HepG2 (cell line): ENCODE data around the gene G6PC3. TPM values are rescaled to one million over a fixed set of nuclear protein-coding genes. Genes with fewer than 3 reads are reported as not detected.

ENCODE experiments used
- ATF1 ChIP-seq: IDR thresholded peaks from 2 replicates; pipeline ENCODE4 v1.6.1; 2016; ENCODE audit warnings: mild to moderate bottlenecking, control low read depth
- CHD4 ChIP-seq: fragments of 200-600 bp; sonication (generic); IDR thresholded peaks from 2 replicates; pipeline ENCODE4 v1.7.0; 2017; ENCODE audit warnings: mild to moderate bottlenecking, low read length, borderline replicate concordance
- GMEB2 ChIP-seq: IDR thresholded peaks from 2 replicates; pipeline ENCODE4 v1.6.1; 2016; ENCODE audit warnings: missing biosample characterization, missing genetic modification reagents, low read depth
- HDAC2 ChIP-seq: sonication (generic); formaldehyde crosslinking; IDR thresholded peaks from 2 replicates; pipeline ENCODE4 v1.4.0; 2020; ENCODE audit warnings: missing genetic modification reagents
- HHEX ChIP-seq: IDR thresholded peaks from 2 replicates; pipeline ENCODE4 v1.6.1; 2016; ENCODE audit warnings: control low read depth
- KLF13 ChIP-seq: sonication (generic); formaldehyde crosslinking; IDR thresholded peaks from 2 replicates; pipeline ENCODE4 v1.4.0; 2020; ENCODE audit warnings: mild to moderate bottlenecking, missing genetic modification reagents
- MATR3 ChIP-seq: sonication (generic); formaldehyde crosslinking; IDR thresholded peaks from 2 replicates; pipeline ENCODE4 v1.4.0; 2020; ENCODE audit warnings: missing genetic modification reagents
- MIER2 ChIP-seq: IDR thresholded peaks from 2 replicates; pipeline ENCODE4 v1.6.1; 2016; ENCODE audit warnings: missing biosample characterization, missing genetic modification reagents
- MTF1 ChIP-seq: sonication (generic); formaldehyde crosslinking; IDR thresholded peaks from 2 replicates; pipeline ENCODE4 v1.5.0; 2020; ENCODE audit warnings: missing genetic modification reagents
- PAX8 ChIP-seq: sonication (generic); formaldehyde crosslinking; IDR thresholded peaks from 2 replicates; pipeline ENCODE4 v1.8.0; 2022; ENCODE audit warnings: mild to moderate bottlenecking, missing genetic modification reagents, borderline replicate concordance
- RFX1 ChIP-seq: fragments of 450-650 bp; IDR thresholded peaks from 2 replicates; pipeline ENCODE4 v1.6.1; 2017
- SCMH1 ChIP-seq: sonication (generic); formaldehyde crosslinking; IDR thresholded peaks from 2 replicates; pipeline ENCODE4 v1.9.0; 2021; ENCODE audit warnings: missing genetic modification reagents, mild to moderate bottlenecking, borderline replicate concordance
- STAT5B ChIP-seq: sonication (generic); formaldehyde crosslinking; IDR thresholded peaks from 2 replicates; pipeline ENCODE4 v1.4.0; 2020; ENCODE audit warnings: missing genetic modification reagents
- ZBTB1 ChIP-seq: sonication (generic); formaldehyde crosslinking; IDR thresholded peaks from 2 replicates; pipeline ENCODE4 v1.4.0; 2020; ENCODE audit warnings: missing genetic modification reagents, borderline replicate concordance
- ZBTB21 ChIP-seq: sonication (generic); formaldehyde crosslinking; IDR thresholded peaks from 2 replicates; pipeline ENCODE4 v1.4.0; 2020; ENCODE audit warnings: missing genetic modification reagents
- ZBTB7A ChIP-seq: sonication (generic); formaldehyde crosslinking; IDR thresholded peaks from 2 replicates; pipeline ENCODE4 v1.8.0; 2022; ENCODE audit warnings: mild to moderate bottlenecking, missing genetic modification reagents
- ZIK1 ChIP-seq: sonication (generic); formaldehyde crosslinking; IDR thresholded peaks from 2 replicates; pipeline ENCODE4 v1.5.0; 2020; ENCODE audit warnings: mild to moderate bottlenecking, low read depth, missing genetic modification reagents, borderline replicate concordance
- ZNF20 ChIP-seq: sonication (generic); formaldehyde crosslinking; IDR thresholded peaks from 2 replicates; pipeline ENCODE4 v1.4.0; 2020; ENCODE audit warnings: mild to moderate bottlenecking, moderate library complexity, missing genetic modification reagents
- ZNF207 ChIP-seq: fragments of 450-650 bp; IDR thresholded peaks from 2 replicates; pipeline ENCODE4 v1.6.1; 2016; ENCODE audit warnings: antibody characterized with exemption, borderline replicate concordance
- ZNF3 ChIP-seq: IDR thresholded peaks from 2 replicates; pipeline ENCODE4 v1.7.0; 2017; ENCODE audit warnings: inconsistent platforms
- ZNF33B ChIP-seq: sonication (generic); formaldehyde crosslinking; IDR thresholded peaks from 2 replicates; pipeline ENCODE4 v1.5.1; 2020; ENCODE audit warnings: mild to moderate bottlenecking, missing genetic modification reagents
- ZNF496 ChIP-seq: sonication (generic); formaldehyde crosslinking; IDR thresholded peaks from 2 replicates; pipeline ENCODE4 v1.8.1; 2023; ENCODE audit warnings: mild to moderate bottlenecking, moderate library complexity, missing genetic modification reagents; ENCODE audit not compliant: insufficient replicate concordance
- ZNF773 ChIP-seq: sonication (generic); formaldehyde crosslinking; IDR thresholded peaks from 2 replicates; pipeline ENCODE4 v1.4.0; 2020; ENCODE audit warnings: missing genetic modification reagents, borderline replicate concordance
- ZSCAN9 ChIP-seq: IDR thresholded peaks from 2 replicates; pipeline ENCODE4 v1.6.1; 2016; ENCODE audit warnings: borderline replicate concordance
- polyA plus RNA-seq, 8 experiments: library from polyadenylated mRNA; depleted of rRNA in 3 of 8; stranded (reverse) in 7 of 8; unstranded in 1 of 8; fragments of >200 nt; fragmentation: Illumina TruSeq in 4 of 8; extraction: Trizol in 4 of 8; gene quantifications; 2 replicates each; pipeline versions ENCODE4 v1.2.1 to v1.2.3, GENCODE V29; 2011 to 2016; ENCODE audit warnings: low read depth in 4 of 8, missing spikeins in 1 of 8, mixed read lengths in 1 of 8; ENCODE audit not compliant: insufficient read depth in 1 of 8
- total RNA-seq, 5 experiments: library from RNA; depleted of rRNA; stranded (reverse); fragments of >200 nt; fragmentation: Illumina TruSeq; extraction: Trizol; gene quantifications; 2 replicates each; pipeline ENCODE4 v1.2.3, GENCODE V29; 2016; ENCODE audit warnings: low read depth in 1 of 5
- TF ChIP-seq, protein P1 (sequence below): sonication (generic); formaldehyde crosslinking; IDR thresholded peaks from 2 replicates; pipeline ENCODE4 v1.5.0; 2020; ENCODE audit warnings: missing genetic modification reagents
- TF ChIP-seq, protein P2 (sequence below), 2 experiments: sonication (generic) in 1 of 2; formaldehyde crosslinking in 1 of 2; IDR thresholded peaks; 2 replicates each; pipeline versions ENCODE4 v1.4.0 to v1.6.1; 2018 to 2020; ENCODE audit warnings: missing genetic modification reagents in 2 of 2, borderline replicate concordance in 1 of 2, low read depth in 1 of 2, mild to moderate bottlenecking in 1 of 2, missing biosample characterization in 1 of 2
- TF ChIP-seq, protein P3 (sequence below): sonication (generic); formaldehyde crosslinking; IDR thresholded peaks from 2 replicates; pipeline ENCODE4 v1.8.1; 2022; ENCODE audit warnings: mild to moderate bottlenecking, missing genetic modification reagents

Gene G6PC3
- total and polyA plus RNA-seq, 2 of the 13 experiments (the other 11 are each of a cell fraction or from before 2014, with no cell fraction given), result 38.5 to 75.8 TPM

DNA sequence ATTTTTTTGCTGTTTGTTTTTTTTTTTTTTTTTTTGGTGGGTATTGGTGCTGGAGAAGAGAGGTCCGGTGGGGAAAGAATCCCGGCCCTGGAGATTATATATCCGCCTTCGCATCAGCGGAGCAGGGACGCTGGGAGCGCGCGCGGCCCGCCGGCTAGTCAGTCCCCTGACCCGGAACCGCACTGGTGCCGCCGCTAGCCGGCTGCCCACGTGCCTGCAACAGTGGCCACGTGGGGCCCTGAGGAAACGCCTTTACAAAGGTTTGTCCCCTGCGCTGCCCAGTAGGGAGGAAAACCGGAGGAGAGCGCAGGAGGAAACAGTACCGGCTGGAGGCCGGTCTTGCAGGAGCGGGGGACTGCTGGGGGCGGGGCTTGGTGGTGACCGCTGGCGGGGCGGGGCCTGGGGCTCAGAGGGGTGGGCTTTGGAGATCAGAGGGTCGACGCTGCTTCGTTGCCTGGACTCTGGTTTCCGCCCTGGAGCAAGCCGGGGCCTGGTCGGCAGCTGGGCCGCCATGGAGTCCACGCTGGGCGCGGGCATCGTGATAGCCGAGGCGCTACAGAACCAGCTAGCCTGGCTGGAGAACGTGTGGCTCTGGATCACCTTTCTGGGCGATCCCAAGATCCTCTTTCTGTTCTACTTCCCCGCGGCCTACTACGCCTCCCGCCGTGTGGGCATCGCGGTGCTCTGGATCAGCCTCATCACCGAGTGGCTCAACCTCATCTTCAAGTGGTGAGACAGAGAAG is at the start of gene G6PC3 (continued):
- TF ChIP-seq GMEB2, result peak; percentile 77
- TF ChIP-seq SCMH1 (CRISPR knock-in tag), result no peak
- TF ChIP-seq ZIK1 (CRISPR knock-in tag), result peak; percentile 91; the same call in 1 of the 2 replicates
- TF ChIP-seq, protein P1, sequence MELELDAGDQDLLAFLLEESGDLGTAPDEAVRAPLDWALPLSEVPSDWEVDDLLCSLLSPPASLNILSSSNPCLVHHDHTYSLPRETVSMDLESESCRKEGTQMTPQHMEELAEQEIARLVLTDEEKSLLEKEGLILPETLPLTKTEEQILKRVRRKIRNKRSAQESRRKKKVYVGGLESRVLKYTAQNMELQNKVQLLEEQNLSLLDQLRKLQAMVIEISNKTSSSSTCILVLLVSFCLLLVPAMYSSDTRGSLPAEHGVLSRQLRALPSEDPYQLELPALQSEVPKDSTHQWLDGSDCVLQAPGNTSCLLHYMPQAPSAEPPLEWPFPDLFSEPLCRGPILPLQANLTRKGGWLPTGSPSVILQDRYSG (CRISPR knock-in tag), result no peak
- TF ChIP-seq, protein P2, sequence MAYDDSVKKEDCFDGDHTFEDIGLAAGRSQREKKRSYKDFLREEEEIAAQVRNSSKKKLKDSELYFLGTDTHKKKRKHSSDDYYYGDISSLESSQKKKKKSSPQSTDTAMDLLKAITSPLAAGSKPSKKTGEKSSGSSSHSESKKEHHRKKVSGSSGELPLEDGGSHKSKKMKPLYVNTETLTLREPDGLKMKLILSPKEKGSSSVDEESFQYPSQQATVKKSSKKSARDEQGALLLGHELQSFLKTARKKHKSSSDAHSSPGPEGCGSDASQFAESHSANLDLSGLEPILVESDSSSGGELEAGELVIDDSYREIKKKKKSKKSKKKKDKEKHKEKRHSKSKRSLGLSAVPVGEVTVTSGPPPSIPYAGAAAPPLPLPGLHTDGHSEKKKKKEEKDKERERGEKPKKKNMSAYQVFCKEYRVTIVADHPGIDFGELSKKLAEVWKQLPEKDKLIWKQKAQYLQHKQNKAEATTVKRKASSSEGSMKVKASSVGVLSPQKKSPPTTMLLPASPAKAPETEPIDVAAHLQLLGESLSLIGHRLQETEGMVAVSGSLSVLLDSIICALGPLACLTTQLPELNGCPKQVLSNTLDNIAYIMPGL (CRISPR knock-in tag; IDR thresholded peaks at IDR 0.05; ENCODE audit: borderline replicate concordance in 1 of 2, low read depth in 1 of 2), result peak; percentile 84 to 90
- TF ChIP-seq MTF1, result no peak; the same call in 1 of the 2 replicates
- no peak for TF ChIP-seq MATR3
- 0 out of 2 replicates have a peak, but pooled peaks have one; percentile 53 for TF ChIP-seq STAT5B (CRISPR knock-in tag)
- 0 out of 2 replicates have a peak, but pooled peaks have one; percentile 25 for TF ChIP-seq PAX8 (CRISPR knock-in tag)
- peak; percentile 93 for TF ChIP-seq ZNF33B
- no peak for TF ChIP-seq ZNF207
- TF ChIP-seq ZSCAN9 (CRISPR knock-in tag), result peak; percentile 99
- TF ChIP-seq ZBTB21 (CRISPR knock-in tag), result 0 out of 2 replicates have a peak, but pooled peaks have one; percentile 54
- TF ChIP-seq ZNF20, result no peak
- TF ChIP-seq CHD4, result no peak
- TF ChIP-seq ZNF496 (CRISPR knock-in tag), result no peak
- TF ChIP-seq ATF1 (CRISPR knock-in tag), result no peak; the same call in 1 of the 2 replicates
- peak; percentile 91 for TF ChIP-seq HDAC2 (CRISPR knock-in tag)
- TF ChIP-seq MIER2 (CRISPR knock-in tag), result peak; percentile 80
- TF ChIP-seq ZBTB7A, result peak; percentile 71
- peak; percentile 27; the same call in 1 of the 2 replicates for TF ChIP-seq ZNF773 (CRISPR knock-in tag)
- no peak for TF ChIP-seq RFX1
- no peak; the same call in 1 of the 2 replicates for TF ChIP-seq ZNF3 (CRISPR knock-in tag)
- TF ChIP-seq, protein P3, sequence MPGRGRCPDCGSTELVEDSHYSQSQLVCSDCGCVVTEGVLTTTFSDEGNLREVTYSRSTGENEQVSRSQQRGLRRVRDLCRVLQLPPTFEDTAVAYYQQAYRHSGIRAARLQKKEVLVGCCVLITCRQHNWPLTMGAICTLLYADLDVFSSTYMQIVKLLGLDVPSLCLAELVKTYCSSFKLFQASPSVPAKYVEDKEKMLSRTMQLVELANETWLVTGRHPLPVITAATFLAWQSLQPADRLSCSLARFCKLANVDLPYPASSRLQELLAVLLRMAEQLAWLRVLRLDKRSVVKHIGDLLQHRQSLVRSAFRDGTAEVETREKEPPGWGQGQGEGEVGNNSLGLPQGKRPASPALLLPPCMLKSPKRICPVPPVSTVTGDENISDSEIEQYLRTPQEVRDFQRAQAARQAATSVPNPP (CRISPR knock-in tag), result peak; percentile 97
- no peak for TF ChIP-seq ZBTB1
- TF ChIP-seq KLF13 (CRISPR knock-in tag), result no peak
- TF ChIP-seq HHEX (CRISPR knock-in tag), result no peak
